Measurements from ENCODE around the gene GLYATL3. TPM values are rescaled to one million over a fixed set of nuclear protein-coding genes. Genes with fewer than 3 reads are reported as not detected.
A peak's percentile ranks its signal among the peaks of the same experiment; 100 is the strongest.

Gene GLYATL3
- total RNA-seq, 1 experiment from 2014 or later = not detected

GRCh38 chr6:49551078-49551865, 51.5 kb downstream of the GLYATL3 start:
- ChIA-PET CTCF (interaction anchor here (1.3 kb wide), 1 partner anchor 20 kb away, joined by 3 read pairs; no protein-coding TSS in a partner anchor), POLR2A (no interaction called here)
- no peaks in the 10 kb centered on the region for H3K36me3 ChIP-seq (ENCODE audit: control insufficient read depth, insufficient read depth, low read length)
- ATAC-seq = peak; percentile 82
- no peaks in the 10 kb centered on the region for H3K9me3 ChIP-seq (ENCODE audit: control insufficient read depth, insufficient read depth, low read depth, low read length)
- no peak for TF ChIP-seq SIN3A (IDR thresholded peaks at IDR 0.05; ENCODE audit: borderline replicate concordance, insufficient read depth, low read depth, low read length)
- no peak for TF ChIP-seq REST (IDR thresholded peaks at IDR 0.05; ENCODE audit: insufficient read depth in 1 of 2, low read depth in 2 of 2, low read length in 1 of 2)
- TF ChIP-seq CTCF (IDR thresholded peaks at IDR 0.05) = no peak
- no peak for TF ChIP-seq POLR2AphosphoS5 (IDR thresholded peaks at IDR 0.05; ENCODE audit: low read depth, low read length)
- no peak for TF ChIP-seq TCF7L2 (IDR thresholded peaks at IDR 0.05; ENCODE audit: low read depth, low read length)
- H3K4me1 ChIP-seq (ENCODE audit: control insufficient read depth, insufficient read depth, low read length) = no peaks in the 10 kb centered on the region; the same call in 1 of the 2 replicates
- peaks cover 7% of the 10 kb centered on the region; the same call in 1 of the 2 replicates for H3K27me3 ChIP-seq (ENCODE audit: control insufficient read depth, insufficient read depth, low read length)
- no TSS peak for BruUV-seq (replicated peaks)
- intact Hi-C loops (cut with micrococcal nuclease; ENCODE audit: unreplicated experiment) (no loop called here), in situ Hi-C loops (cut with HindIII; ENCODE audit: low pct_unique_long_range_greater_than_20kb, low sequenced_read_pairs) (no loop called here)
- DNase-seq (ENCODE audit: low read depth, low spot score) = no peak
- H3K4me3 ChIP-seq (ENCODE audit: low read depth in 2 of 2, low read length in 2 of 2) = peak overlapping the region; percentile 27 to 61
- H3K27ac ChIP-seq (ENCODE audit: low read length) = no peak overlapping the region

GRCh38 chr6:49551866-49552129, 52.1 kb downstream of the GLYATL3 start:
- Histone ChIP-seq H3K4me3 (ENCODE audit: low read depth in 2 of 2, low read length in 2 of 2) (peak overlapping the region in 1 of 2 experiments; percentile 61; a peak in 2 of 4 replicates), H3K27me3 (ENCODE audit: control insufficient read depth, insufficient read depth, low read length) (peaks cover 7% of the 10 kb centered on the region; the same call in 1 of the 2 replicates), H3K9me3 (ENCODE audit: control insufficient read depth, insufficient read depth, low read depth, low read length) (no peaks in the 10 kb centered on the region), H3K36me3 (ENCODE audit: control insufficient read depth, insufficient read depth, low read length) (no peaks in the 10 kb centered on the region), H3K27ac (ENCODE audit: low read length) (no peak overlapping the region), H3K4me1 (ENCODE audit: control insufficient read depth, insufficient read depth, low read length) (no peaks in the 10 kb centered on the region; the same call in 1 of the 2 replicates)
- intact Hi-C loops (cut with micrococcal nuclease; ENCODE audit: unreplicated experiment) (no loop called here), in situ Hi-C loops (cut with HindIII; ENCODE audit: low pct_unique_long_range_greater_than_20kb, low sequenced_read_pairs) (no loop called here)
- POLR2A ChIA-PET = no interaction called here
- ATAC-seq (no peak), DNase-seq (ENCODE audit: low read depth, low spot score) (no peak)
- CTCF ChIA-PET = no interaction called here
- TF ChIP-seq REST (IDR thresholded peaks at IDR 0.05; ENCODE audit: insufficient read depth in 1 of 2, low read depth in 2 of 2, low read length in 1 of 2) (no peak), TCF7L2 (IDR thresholded peaks at IDR 0.05; ENCODE audit: low read depth, low read length) (no peak), CTCF (IDR thresholded peaks at IDR 0.05) (no peak), SIN3A (IDR thresholded peaks at IDR 0.05; ENCODE audit: borderline replicate concordance, insufficient read depth, low read depth, low read length) (no peak), POLR2AphosphoS5 (IDR thresholded peaks at IDR 0.05; ENCODE audit: low read depth, low read length) (no peak)
- no TSS peak for BruUV-seq (replicated peaks)

Data from Panc1 (cell line).